ENCODE results near the gene TSEN2.

- TF ChIP-seq CTCF (conservative IDR thresholded peaks at IDR 0.05; ENCODE audit: low read depth, low read length) (no peak), POLR2A (IDR thresholded peaks at IDR 0.05; ENCODE audit: low read depth, low read length) (no peak), CEBPB (IDR thresholded peaks at IDR 0.05; ENCODE audit: low read depth, low read length) (no peak), MAZ (IDR thresholded peaks at IDR 0.05; ENCODE audit: borderline replicate concordance, low read depth, low read length) (no peak), RFX5 (IDR thresholded peaks at IDR 0.05; ENCODE audit: low read depth, low read length) (no peak), ELK1 (IDR thresholded peaks at IDR 0.05; ENCODE audit: borderline replicate concordance, low read depth, low read length) (no peak)
These were observed 37.2 kb upstream of the TSEN2 start for GRCh38 chr3:12447075-12447474.

All from IMR-90 (cell line).